Measurements from ENCODE around the gene ODF4. TPM values are rescaled to one million over a fixed set of nuclear protein-coding genes. Genes with fewer than 3 reads are reported as not detected.

Gene ODF4
- polyA plus RNA-seq, 3 donors, result not detected

- no peaks in the 10 kb centered on the region for H3K27me3 ChIP-seq (ENCODE audit: control insufficient read depth in 2 of 2, insufficient read depth in 2 of 2, low read length in 2 of 2)
- H3K9me3 Mint-ChIP-seq, result peaks cover 0 to 2% (median 0%) of the 10 kb centered on the region in 7 donors
- no peak for TF ChIP-seq CTCF (IDR thresholded peaks at IDR 0.05)
- H3K9me3 ChIP-seq (replicated peaks in 1 of 2; ENCODE audit: control insufficient read depth in 1 of 2, insufficient read depth in 1 of 2, low read length in 2 of 2), result no peaks in the 10 kb centered on the region
- peak overlapping the region; percentile 82 to 95 for H3K4me3 Mint-ChIP-seq
- intact Hi-C loops (cut with micrococcal nuclease), result loop anchor here in 1 of 2 donors (2.0 to 10.0 kb wide), 2 partner anchors 72 to 160 kb away; no protein-coding TSS in a partner anchor
- peaks cover 9 to 10% of the 10 kb centered on the region in 2 donors for H3K36me3 Mint-ChIP-seq
- WGBS (ENCODE audit: insufficient coverage), result 12% methylated on average over 15 of the region's 15 CpGs
- peaks cover 0 to 2% (median 0%) of the 10 kb centered on the region in 3 donors for H3K27me3 Mint-ChIP-seq (ENCODE audit: low read depth in 3 of 3)
- H3K36me3 ChIP-seq (replicated peaks in 1 of 2; ENCODE audit: control insufficient read depth in 1 of 2, insufficient read depth in 2 of 2, low read length in 2 of 2), result no peaks in the 10 kb centered on the region
- H3K4me1 Mint-ChIP-seq, result peaks cover 42% of the 10 kb centered on the region
- peak overlapping the region; percentile 56 to 87 (median 80) for H3K4me3 ChIP-seq (replicated peaks in 1 of 3; ENCODE audit: low read depth in 2 of 3, low read length in 3 of 3)
- H3K27ac Mint-ChIP-seq, result peak overlapping the region; percentile 82 to 96 (median 92)
- peak overlapping the region; percentile 63 for H3K9ac ChIP-seq (ENCODE audit: insufficient read depth, low read length, poor library complexity, severe bottlenecking)
- peak overlapping the region; percentile 94 for H2AFZ ChIP-seq (ENCODE audit: insufficient read depth, low read depth, low read length, poor library complexity, severe bottlenecking)
- H3K4me1 ChIP-seq (ENCODE audit: control insufficient read depth in 1 of 2, insufficient read depth in 2 of 2, low read length in 2 of 2), result peaks cover 28 to 32% of the 10 kb centered on the region in 2 donors
- DNase-seq, result no peak
- H3K4me2 ChIP-seq (replicated peaks; ENCODE audit: extremely low read depth, low read length, poor library complexity, severe bottlenecking), result peak overlapping the region; percentile 84
- H3K27ac ChIP-seq (ENCODE audit: low read depth in 1 of 2, low read length in 2 of 2), result peak overlapping the region; percentile 80 to 89
- peaks cover 15% of the 10 kb centered on the region for H3K79me2 ChIP-seq (ENCODE audit: insufficient read depth, low read length)
- no peaks in the 10 kb centered on the region for H4K20me1 ChIP-seq (ENCODE audit: insufficient read depth, low read length)
Measured at GRCh38 chr17:8294814-8295316, 44.8 kb upstream of the ODF4 start.

GRCh38 chr17:8300226-8300625 lies 39.4 kb upstream of the ODF4 start:
- Histone ChIP-seq H3K4me2 (replicated peaks; ENCODE audit: extremely low read depth, low read length, poor library complexity, severe bottlenecking) (peak overlapping the region; percentile 5), H3K27me3 (ENCODE audit: control insufficient read depth in 2 of 2, insufficient read depth in 2 of 2, low read length in 2 of 2) (no peaks in the 10 kb centered on the region), H3K79me2 (ENCODE audit: insufficient read depth, low read length) (no peaks in the 10 kb centered on the region), H3K36me3 (replicated peaks in 1 of 2; ENCODE audit: control insufficient read depth in 1 of 2, insufficient read depth in 2 of 2, low read length in 2 of 2) (no peaks in the 10 kb centered on the region), H2AFZ (ENCODE audit: insufficient read depth, low read depth, low read length, poor library complexity, severe bottlenecking) (peak overlapping the region; percentile 50), H3K9me3 (replicated peaks in 1 of 2; ENCODE audit: control insufficient read depth in 1 of 2, insufficient read depth in 1 of 2, low read length in 2 of 2) (no peaks in the 10 kb centered on the region), H3K4me3 (replicated peaks in 1 of 3; ENCODE audit: low read depth in 2 of 3, low read length in 3 of 3) (no peak overlapping the region), H3K4me1 (ENCODE audit: control insufficient read depth in 1 of 2, insufficient read depth in 2 of 2, low read length in 2 of 2) (peaks cover 12% of the 10 kb centered on the region in 2 donors), H3K27ac (ENCODE audit: low read depth in 1 of 2, low read length in 2 of 2) (no peak overlapping the region), H3K9ac (ENCODE audit: insufficient read depth, low read length, poor library complexity, severe bottlenecking) (no peak overlapping the region), H4K20me1 (ENCODE audit: insufficient read depth, low read length) (no peaks in the 10 kb centered on the region)
- DNase-seq, result no peak
- H3K4me1 Mint-ChIP-seq, result peaks cover 17% of the 10 kb centered on the region
- no peaks in the 10 kb centered on the region for H3K36me3 Mint-ChIP-seq
- peaks cover 0 to 4% (median 0%) of the 10 kb centered on the region in 3 donors for H3K27me3 Mint-ChIP-seq (ENCODE audit: low read depth in 3 of 3)
- H3K4me3 Mint-ChIP-seq, result no peak overlapping the region
- no peak for TF ChIP-seq CTCF (IDR thresholded peaks at IDR 0.05)
- intact Hi-C loops (cut with micrococcal nuclease), result loop anchor here in 1 of 2 donors (2.0 kb wide), 1 partner anchor 239 kb away; no protein-coding TSS in a partner anchor
- peaks cover 0 to 2% (median 0%) of the 10 kb centered on the region in 7 donors for H3K9me3 Mint-ChIP-seq
- no peak overlapping the region for H3K27ac Mint-ChIP-seq
- WGBS (ENCODE audit: insufficient coverage), result 0% methylated on average over 1 of the region's 3 CpGs
